Astrocyte of the spinal cord (primary cell): ENCODE results near the gene ZMIZ1.

Experiments
- DNase-seq: peaks from one replicate; pipeline ENCODE4 v3.0.0; 2011; ENCODE audit warnings: low read depth, low spot score
- H3K4me3 ChIP-seq: 2 replicates; pipeline ENCODE4 v1.5.1; 2011; ENCODE audit warnings: low read depth, mild to moderate bottlenecking, low read length, moderate library complexity
- in situ Hi-C: cut with HindIII; loops from 2 replicates; pipeline ENCODE4 v1.10.0; 2017; ENCODE audit warnings: low sequenced_read_pairs
- TF ChIP-seq, protein P1 (sequence below): IDR thresholded peaks from 2 replicates; pipeline ENCODE4 v1.5.1; 2012; ENCODE audit warnings: low read depth, mild to moderate bottlenecking, low read length, inconsistent platforms

Gene ZMIZ1

DNA sequence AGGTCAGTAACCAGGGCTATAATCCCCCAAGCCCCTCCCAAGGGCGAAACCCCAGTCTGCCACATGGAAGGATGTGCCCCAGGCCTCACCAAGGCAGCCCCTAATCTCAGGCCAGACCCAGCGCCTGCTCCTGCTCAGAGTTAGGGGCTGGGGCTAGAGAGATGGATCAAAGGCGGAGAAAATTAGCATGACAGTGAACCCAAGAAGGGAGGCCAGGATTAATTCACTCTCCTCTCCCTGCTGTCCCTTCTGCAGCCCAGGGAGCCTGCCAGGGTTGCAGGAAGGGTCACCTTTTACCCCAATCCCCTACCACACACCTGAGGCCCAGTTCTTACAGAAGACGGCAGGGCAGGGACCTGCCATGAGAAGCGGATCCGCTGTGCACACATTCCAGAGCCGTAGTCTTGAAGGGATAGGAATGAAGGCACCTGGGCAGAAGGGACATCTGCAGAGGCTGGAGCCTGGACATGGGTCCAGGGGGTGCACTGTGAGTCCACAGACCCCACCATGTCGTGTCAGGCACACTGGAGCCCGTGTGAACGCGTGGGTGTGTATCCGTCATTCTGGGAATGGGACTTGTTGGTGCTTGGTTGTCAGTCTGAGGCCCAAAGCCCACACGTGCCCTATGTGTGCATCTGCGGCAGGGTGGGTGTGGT, 11.9 kb upstream of the ZMIZ1 start:
- no peak for DNase-seq
- TF ChIP-seq, protein P1, sequence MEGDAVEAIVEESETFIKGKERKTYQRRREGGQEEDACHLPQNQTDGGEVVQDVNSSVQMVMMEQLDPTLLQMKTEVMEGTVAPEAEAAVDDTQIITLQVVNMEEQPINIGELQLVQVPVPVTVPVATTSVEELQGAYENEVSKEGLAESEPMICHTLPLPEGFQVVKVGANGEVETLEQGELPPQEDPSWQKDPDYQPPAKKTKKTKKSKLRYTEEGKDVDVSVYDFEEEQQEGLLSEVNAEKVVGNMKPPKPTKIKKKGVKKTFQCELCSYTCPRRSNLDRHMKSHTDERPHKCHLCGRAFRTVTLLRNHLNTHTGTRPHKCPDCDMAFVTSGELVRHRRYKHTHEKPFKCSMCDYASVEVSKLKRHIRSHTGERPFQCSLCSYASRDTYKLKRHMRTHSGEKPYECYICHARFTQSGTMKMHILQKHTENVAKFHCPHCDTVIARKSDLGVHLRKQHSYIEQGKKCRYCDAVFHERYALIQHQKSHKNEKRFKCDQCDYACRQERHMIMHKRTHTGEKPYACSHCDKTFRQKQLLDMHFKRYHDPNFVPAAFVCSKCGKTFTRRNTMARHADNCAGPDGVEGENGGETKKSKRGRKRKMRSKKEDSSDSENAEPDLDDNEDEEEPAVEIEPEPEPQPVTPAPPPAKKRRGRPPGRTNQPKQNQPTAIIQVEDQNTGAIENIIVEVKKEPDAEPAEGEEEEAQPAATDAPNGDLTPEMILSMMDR, result no peak
- in situ Hi-C loops, result loop anchor here (25.0 kb wide), 1 partner anchor 120 kb away; no protein-coding TSS in a partner anchor
- no peak overlapping the region for H3K4me3 ChIP-seq

DNA sequence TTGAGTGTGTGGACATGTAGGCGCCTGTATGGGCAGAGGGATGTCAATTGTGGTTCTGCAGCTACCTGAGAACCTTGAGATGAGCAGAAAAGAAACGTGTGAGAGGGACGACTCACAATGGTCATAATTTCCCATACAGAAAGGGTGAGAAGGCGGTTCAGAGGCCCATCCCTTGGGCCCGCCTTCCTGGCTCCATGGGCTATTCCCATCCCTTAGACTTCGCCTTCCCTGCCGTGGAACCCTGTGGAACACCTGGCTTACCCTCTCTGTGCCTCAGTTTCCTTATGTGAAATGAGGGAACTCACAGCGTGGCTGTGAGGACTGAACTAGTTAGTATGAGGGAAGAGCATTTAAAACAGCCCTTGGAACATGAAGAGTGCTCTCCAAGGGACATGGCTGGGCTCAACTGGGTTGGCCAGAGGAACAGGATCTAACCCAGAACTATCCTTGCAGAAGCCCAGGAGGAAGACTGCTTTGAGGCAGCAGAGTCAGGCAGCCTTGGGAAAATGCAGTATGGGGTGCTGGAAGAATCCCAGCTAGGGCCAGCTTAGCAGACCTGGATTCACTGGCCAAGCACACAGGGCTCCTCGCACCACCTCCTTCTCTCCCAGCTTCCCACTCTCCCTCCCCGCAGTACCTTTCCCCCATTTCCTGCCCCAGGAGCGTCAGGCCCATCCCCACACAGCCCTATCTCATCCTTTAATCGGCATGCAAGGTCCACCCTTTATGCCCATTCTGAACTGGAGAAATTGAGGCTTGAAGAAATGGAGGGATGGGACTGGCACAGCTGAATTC, 11.1 kb upstream of the ZMIZ1 start:
- in situ Hi-C loops, result loop anchor here (25.0 kb wide), 1 partner anchor 120 kb away; no protein-coding TSS in a partner anchor
- no peak for DNase-seq
- TF ChIP-seq, protein P1, result no peak
- no peak overlapping the region for H3K4me3 ChIP-seq

DNA sequence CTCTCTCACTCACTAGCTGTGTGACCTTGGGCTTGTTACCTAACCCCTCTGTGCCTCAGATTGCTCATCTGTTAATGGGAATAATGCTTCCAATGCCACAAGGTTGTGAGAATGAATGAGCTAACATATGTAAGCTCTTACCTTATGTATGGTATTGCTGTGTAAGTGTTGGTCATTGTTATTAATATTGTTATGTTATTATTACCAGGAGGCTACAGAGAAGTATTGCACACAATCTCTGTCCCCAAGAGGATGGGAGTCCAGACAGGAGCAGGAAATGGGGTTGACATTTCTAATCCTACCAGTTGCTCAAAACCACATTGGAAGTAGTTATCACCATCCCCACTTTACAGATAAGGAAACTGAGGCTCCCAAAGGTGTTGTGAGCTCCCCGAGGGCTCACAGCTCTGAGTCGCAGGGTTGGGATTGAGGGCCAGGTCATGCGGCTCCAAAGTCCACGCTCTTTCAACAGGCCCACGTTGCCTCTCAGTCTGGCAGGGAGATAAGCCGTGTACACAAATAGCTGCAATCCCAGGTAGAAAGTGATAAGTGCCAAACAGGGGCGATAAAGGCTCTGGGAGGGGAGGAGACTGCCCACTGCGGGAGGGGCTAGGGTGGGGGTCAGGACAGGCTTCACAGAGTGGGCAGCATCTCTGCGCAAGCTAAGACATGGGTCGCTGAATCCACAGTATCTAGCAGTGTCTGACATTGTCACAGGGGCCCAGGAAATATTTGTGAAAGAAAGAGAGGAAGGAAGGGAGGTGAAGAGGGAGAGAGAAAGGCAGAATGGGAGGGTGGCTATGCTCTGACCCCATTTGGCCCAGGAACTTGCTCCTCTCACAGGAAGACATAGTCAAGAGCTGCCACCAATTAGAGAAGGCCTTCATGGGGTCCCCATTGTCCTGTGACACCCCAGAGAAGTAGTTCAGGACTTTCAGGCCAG, 9.6 kb upstream of the ZMIZ1 start:
- TF ChIP-seq, protein P1, result no peak
- in situ Hi-C loops, result loop anchor here (25.0 kb wide), 1 partner anchor 122 kb away; no protein-coding TSS in a partner anchor
- no peak for DNase-seq

DNA sequence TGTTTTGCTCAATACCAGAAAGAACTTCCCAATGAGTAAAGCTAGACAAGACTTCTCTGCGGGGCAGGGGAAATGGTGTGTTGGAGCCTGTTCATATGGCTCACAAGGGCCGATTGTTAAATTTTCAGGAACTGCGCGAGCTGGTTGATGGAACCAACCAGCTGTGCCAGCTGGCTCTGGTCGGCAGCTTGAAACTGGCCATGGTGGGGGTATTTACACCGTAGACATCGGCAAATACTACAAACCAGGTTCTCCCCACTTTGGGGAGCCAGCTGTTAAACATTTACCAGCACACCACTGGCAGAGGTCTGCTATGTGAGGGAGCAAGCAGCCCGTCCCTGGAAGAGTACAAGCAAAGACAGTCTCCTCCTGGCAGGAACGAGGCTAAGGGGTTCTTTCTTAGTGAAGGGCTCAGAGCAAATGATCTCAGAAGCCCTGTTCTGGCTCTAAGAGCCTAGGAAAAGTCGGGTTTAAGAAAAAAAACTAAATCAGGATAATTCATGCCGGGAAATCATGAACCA, 8.8 kb upstream of the ZMIZ1 start:
- TF ChIP-seq, protein P1, result no peak
- in situ Hi-C loops, result loop anchor here (25.0 kb wide), 1 partner anchor 123 kb away; no protein-coding TSS in a partner anchor
- no peak overlapping the region for H3K4me3 ChIP-seq
- no peak for DNase-seq

More for the DNA sequence above, 9.6 kb upstream of the ZMIZ1 start:
- H3K4me3 ChIP-seq, result no peak overlapping the region

DNA sequence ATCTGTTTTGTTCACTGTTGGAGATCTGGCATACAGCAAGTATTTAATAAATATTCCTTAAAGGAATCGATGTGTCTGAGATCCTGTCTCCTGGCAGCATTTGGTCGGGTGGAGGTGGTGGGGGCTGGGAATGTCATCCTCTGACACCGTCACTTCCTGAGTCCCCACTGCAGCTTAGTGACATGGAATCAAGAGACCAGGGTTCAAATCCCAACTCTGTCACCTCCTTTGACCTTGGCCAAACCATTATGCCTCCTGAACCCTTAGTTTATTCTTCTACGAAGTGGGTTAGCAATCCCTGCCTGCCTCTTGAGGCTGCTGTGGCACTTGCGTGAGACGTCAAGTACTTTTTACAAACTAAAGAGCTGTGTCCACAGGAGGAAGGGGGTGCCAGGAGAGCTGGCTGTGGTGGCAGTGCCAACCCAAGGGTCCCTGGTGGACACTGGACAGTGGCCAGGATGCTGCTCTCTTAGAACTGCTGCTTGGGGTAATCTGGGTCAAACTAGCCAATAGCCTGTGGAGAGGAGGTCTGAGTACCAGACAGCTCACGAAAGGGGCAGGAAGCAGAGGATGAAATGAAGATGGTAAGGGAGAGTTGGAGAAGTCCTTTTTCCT, 8.0 kb upstream of the ZMIZ1 start:
- no peak for DNase-seq
- in situ Hi-C loops, result loop anchor here (25.0 kb wide), 1 partner anchor 123 kb away; no protein-coding TSS in a partner anchor
- TF ChIP-seq, protein P1, result no peak
- H3K4me3 ChIP-seq, result no peak overlapping the region
